ENCODE measurements around the gene UBTD2.

DNA sequence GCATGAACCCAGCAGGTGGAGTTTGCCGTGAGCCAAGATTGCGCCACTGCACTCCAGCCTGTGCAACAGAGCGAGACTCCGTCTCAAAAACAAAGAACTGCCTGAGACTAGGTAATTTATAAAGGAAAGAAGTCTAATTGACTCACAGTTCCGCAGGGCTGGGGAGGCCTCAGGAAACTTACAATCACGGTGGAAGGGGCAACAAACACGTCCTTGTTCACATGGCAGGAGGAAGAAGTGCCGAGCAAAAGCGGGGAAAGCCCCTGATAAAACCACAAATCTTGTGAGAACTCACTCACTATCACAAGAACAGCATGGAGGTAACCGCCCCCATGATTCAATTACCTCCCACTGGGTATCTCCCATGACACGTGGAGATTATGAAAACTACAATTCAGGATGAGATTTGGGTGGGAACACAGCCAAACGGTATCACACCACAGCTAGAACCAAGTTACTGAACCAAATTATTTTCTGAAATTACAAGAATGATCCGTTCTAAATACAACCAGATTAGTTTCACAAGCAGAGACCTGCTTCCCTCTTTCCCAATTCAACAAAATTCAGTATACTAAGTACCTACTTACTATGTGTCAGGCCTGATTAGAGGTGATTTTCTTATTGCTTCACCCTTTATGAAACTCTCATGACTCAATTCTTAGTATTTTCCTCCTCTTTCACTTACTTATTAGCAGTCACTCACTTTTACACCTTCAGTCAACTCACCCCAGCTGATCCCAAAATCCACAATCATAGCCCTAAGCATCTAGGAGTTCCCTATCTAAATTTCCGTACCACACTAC is 8.4 kb downstream of the UBTD2 start:
- TF ChIP-seq, protein P1, sequence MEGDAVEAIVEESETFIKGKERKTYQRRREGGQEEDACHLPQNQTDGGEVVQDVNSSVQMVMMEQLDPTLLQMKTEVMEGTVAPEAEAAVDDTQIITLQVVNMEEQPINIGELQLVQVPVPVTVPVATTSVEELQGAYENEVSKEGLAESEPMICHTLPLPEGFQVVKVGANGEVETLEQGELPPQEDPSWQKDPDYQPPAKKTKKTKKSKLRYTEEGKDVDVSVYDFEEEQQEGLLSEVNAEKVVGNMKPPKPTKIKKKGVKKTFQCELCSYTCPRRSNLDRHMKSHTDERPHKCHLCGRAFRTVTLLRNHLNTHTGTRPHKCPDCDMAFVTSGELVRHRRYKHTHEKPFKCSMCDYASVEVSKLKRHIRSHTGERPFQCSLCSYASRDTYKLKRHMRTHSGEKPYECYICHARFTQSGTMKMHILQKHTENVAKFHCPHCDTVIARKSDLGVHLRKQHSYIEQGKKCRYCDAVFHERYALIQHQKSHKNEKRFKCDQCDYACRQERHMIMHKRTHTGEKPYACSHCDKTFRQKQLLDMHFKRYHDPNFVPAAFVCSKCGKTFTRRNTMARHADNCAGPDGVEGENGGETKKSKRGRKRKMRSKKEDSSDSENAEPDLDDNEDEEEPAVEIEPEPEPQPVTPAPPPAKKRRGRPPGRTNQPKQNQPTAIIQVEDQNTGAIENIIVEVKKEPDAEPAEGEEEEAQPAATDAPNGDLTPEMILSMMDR (IDR thresholded peaks at IDR 0.05; ENCODE audit: poor library complexity, severe bottlenecking) = no peak
- TF ChIP-seq, protein P2, sequence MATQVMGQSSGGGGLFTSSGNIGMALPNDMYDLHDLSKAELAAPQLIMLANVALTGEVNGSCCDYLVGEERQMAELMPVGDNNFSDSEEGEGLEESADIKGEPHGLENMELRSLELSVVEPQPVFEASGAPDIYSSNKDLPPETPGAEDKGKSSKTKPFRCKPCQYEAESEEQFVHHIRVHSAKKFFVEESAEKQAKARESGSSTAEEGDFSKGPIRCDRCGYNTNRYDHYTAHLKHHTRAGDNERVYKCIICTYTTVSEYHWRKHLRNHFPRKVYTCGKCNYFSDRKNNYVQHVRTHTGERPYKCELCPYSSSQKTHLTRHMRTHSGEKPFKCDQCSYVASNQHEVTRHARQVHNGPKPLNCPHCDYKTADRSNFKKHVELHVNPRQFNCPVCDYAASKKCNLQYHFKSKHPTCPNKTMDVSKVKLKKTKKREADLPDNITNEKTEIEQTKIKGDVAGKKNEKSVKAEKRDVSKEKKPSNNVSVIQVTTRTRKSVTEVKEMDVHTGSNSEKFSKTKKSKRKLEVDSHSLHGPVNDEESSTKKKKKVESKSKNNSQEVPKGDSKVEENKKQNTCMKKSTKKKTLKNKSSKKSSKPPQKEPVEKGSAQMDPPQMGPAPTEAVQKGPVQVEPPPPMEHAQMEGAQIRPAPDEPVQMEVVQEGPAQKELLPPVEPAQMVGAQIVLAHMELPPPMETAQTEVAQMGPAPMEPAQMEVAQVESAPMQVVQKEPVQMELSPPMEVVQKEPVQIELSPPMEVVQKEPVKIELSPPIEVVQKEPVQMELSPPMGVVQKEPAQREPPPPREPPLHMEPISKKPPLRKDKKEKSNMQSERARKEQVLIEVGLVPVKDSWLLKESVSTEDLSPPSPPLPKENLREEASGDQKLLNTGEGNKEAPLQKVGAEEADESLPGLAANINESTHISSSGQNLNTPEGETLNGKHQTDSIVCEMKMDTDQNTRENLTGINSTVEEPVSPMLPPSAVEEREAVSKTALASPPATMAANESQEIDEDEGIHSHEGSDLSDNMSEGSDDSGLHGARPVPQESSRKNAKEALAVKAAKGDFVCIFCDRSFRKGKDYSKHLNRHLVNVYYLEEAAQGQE (IDR thresholded peaks at IDR 0.05; ENCODE audit: borderline replicate concordance) = no peak
- TF ChIP-seq SMC3 (conservative IDR thresholded peaks at IDR 0.05; ENCODE audit: poor library complexity) = no peak
